ENCODE results near the gene MGLL.

GRCh38 chr3:127865941-127866340, 43.6 kb upstream of the MGLL start:
- TF ChIP-seq POLR2AphosphoS5 (IDR thresholded peaks at IDR 0.05; ENCODE audit: borderline replicate concordance, low read depth, low read length) (no peak), EZH2 (IDR thresholded peaks at IDR 0.05) (no peak)

Measured in SK-N-MC (cell line).